H9 (cell line): ENCODE results near the gene ADAMTS8. TPM values are rescaled to one million over a fixed set of nuclear protein-coding genes. Genes with fewer than 3 reads are reported as not detected.
A peak's percentile ranks its signal among the peaks of the same experiment; 100 is the strongest.

ENCODE experiments used
- DNase-seq: peaks from one replicate; pipeline ENCODE4 v3.0.0-alpha.2; 2017
- H2AFZ ChIP-seq: one replicate; pipeline ENCODE4 v1.6.1; 2013; ENCODE audit warnings: mild to moderate bottlenecking, low read length, control low read depth, moderate library complexity
- H2AK5ac ChIP-seq: 2 replicates; pipeline ENCODE4 v1.6.1; 2013; ENCODE audit warnings: low read length, control low read depth, mixed read lengths; ENCODE audit not compliant: insufficient read length
- H2BK120ac ChIP-seq: one replicate; pipeline ENCODE4 v1.6.1; 2013; ENCODE audit warnings: low read depth, mild to moderate bottlenecking, low read length, control low read depth, inconsistent platforms; ENCODE audit not compliant: poor library complexity, severe bottlenecking
- H2BK12ac ChIP-seq: 2 replicates; pipeline ENCODE4 v1.6.1; 2013; ENCODE audit warnings: low read length, control low read depth, mixed read lengths, low read depth; ENCODE audit not compliant: insufficient read length
- H2BK15ac ChIP-seq: 2 replicates; pipeline ENCODE4 v1.6.1; 2013; ENCODE audit warnings: low read depth, low read length, control low read depth
- H2BK20ac ChIP-seq: one replicate; pipeline ENCODE4 v1.6.1; 2013; ENCODE audit warnings: low read depth, mild to moderate bottlenecking, low read length, control low read depth, inconsistent platforms; ENCODE audit not compliant: poor library complexity, severe bottlenecking
- H2BK5ac ChIP-seq: 2 replicates; pipeline ENCODE4 v1.6.1; 2013; ENCODE audit warnings: low read length, control low read depth, mixed read lengths; ENCODE audit not compliant: insufficient read length
- H3K14ac ChIP-seq: 2 replicates; pipeline ENCODE4 v1.6.1; 2013; ENCODE audit warnings: low read length, control low read depth; ENCODE audit not compliant: insufficient read depth
- H3K18ac ChIP-seq: 2 replicates; pipeline ENCODE4 v1.6.1; 2013; ENCODE audit warnings: low read depth, mild to moderate bottlenecking, mixed read lengths, low read length, control low read depth; ENCODE audit not compliant: insufficient read length
- H3K23ac ChIP-seq: 2 replicates; pipeline ENCODE4 v1.6.1; 2013; ENCODE audit warnings: low read length, control low read depth, mixed read lengths, low read depth; ENCODE audit not compliant: insufficient read length
- H3K23me2 ChIP-seq: 2 replicates; pipeline ENCODE4 v1.6.1; 2013; ENCODE audit warnings: low read depth, mild to moderate bottlenecking, mixed read lengths, low read length, control low read depth; ENCODE audit not compliant: insufficient read length, poor library complexity, severe bottlenecking
- H3K27ac ChIP-seq: 2 replicates; pipeline ENCODE4 v1.5.1; 2013; ENCODE audit warnings: low read length, control low read depth, mixed read lengths, low read depth; ENCODE audit not compliant: insufficient read length
- H3K27me3 ChIP-seq: 2 replicates; pipeline ENCODE4 v1.6.1; 2013; ENCODE audit warnings: low read length, control low read depth, inconsistent platforms; ENCODE audit not compliant: insufficient read depth
- H3K4ac ChIP-seq: 2 replicates; pipeline ENCODE4 v1.6.1; 2013; ENCODE audit warnings: low read depth, mild to moderate bottlenecking, control low read depth, inconsistent platforms, low read length, moderate library complexity
- H3K4me1 ChIP-seq: 2 replicates; pipeline ENCODE4 v1.6.1; 2013; ENCODE audit warnings: low read length, control low read depth, inconsistent platforms; ENCODE audit not compliant: insufficient read depth
- H3K4me2 ChIP-seq: 2 replicates; pipeline ENCODE4 v1.6.1; 2013; ENCODE audit warnings: low read length, control low read depth, mixed read lengths; ENCODE audit not compliant: insufficient read length, insufficient read depth
- H3K56ac ChIP-seq: 2 replicates; pipeline ENCODE4 v1.6.1; 2013; ENCODE audit warnings: low read depth, mild to moderate bottlenecking, mixed read lengths, low read length, control low read depth; ENCODE audit not compliant: insufficient read length
- H3K79me1 ChIP-seq: 2 replicates; pipeline ENCODE4 v1.6.1; 2013; ENCODE audit warnings: low read depth, mild to moderate bottlenecking, moderate library complexity, low read length, control low read depth, inconsistent platforms; ENCODE audit not compliant: insufficient read depth, poor library complexity, severe bottlenecking
- H3K79me2 ChIP-seq: 2 replicates; pipeline ENCODE4 v1.6.1; 2013; ENCODE audit warnings: low read length, control low read depth, inconsistent platforms; ENCODE audit not compliant: insufficient read depth
- H3K9ac ChIP-seq: 2 replicates; pipeline ENCODE4 v1.6.1; 2013; ENCODE audit warnings: low read length, control low read depth, mixed read lengths; ENCODE audit not compliant: insufficient read length; ENCODE audit errors: extremely low read depth
- H3K9me3 ChIP-seq: one replicate; pipeline ENCODE4 v1.6.1; 2013; ENCODE audit warnings: low read depth, low read length, inconsistent platforms; ENCODE audit not compliant: control insufficient read depth
- H3T11ph ChIP-seq: one replicate; pipeline ENCODE4 v1.6.1; 2013; ENCODE audit warnings: mild to moderate bottlenecking, low read length, control low read depth, inconsistent platforms
- H4K20me1 ChIP-seq: one replicate; pipeline ENCODE4 v1.6.1; 2013; ENCODE audit not compliant: control insufficient read depth, insufficient read length, insufficient read depth
- H4K5ac ChIP-seq: 2 replicates; pipeline ENCODE4 v1.6.1; 2013; ENCODE audit warnings: low read depth, mild to moderate bottlenecking, mixed read lengths, low read length, control low read depth; ENCODE audit not compliant: insufficient read length
- H4K8ac ChIP-seq: replicated peaks from 2 replicates; pipeline ENCODE4 v1.6.1; 2013; ENCODE audit warnings: low read length, control low read depth, mixed read lengths, low read depth; ENCODE audit not compliant: insufficient read length
- H4K91ac ChIP-seq: 2 replicates; pipeline ENCODE4 v1.6.1; 2013; ENCODE audit warnings: low read depth, mild to moderate bottlenecking, moderate library complexity, mixed read lengths, low read length, control low read depth; ENCODE audit not compliant: insufficient read length
- H3K27ac Mint-ChIP-seq, 3 experiments: 2 replicates in 2 of 3; 3 replicates in 1 of 3; pipeline ENCODE4 v1.8.0; 2020 to 2021; ENCODE audit warnings: mixed read lengths in 3 of 3, mild to moderate bottlenecking in 1 of 3, moderate library complexity in 1 of 3
- H3K27me3 Mint-ChIP-seq: 2 replicates; pipeline ENCODE4 v1.8.0; 2021; ENCODE audit warnings: low read depth, mild to moderate bottlenecking, moderate library complexity, mixed read lengths
- H3K36me3 Mint-ChIP-seq, 3 experiments: 2 replicates in 2 of 3; 3 replicates in 1 of 3; pipeline ENCODE4 v1.8.0; 2020 to 2021; ENCODE audit warnings: low read depth in 3 of 3, mixed read lengths in 3 of 3; ENCODE audit not compliant: insufficient read depth in 1 of 3
- H3K4me1 Mint-ChIP-seq, 2 experiments: 2 replicates each; pipeline ENCODE4 v1.8.0; 2020; ENCODE audit warnings: mixed read lengths in 2 of 2
- H3K4me3 Mint-ChIP-seq, 2 experiments: 2 replicates in 1 of 2; 3 replicates in 1 of 2; pipeline ENCODE4 v1.8.0; 2020 to 2021; ENCODE audit warnings: mild to moderate bottlenecking in 2 of 2, mixed read lengths in 2 of 2, moderate library complexity in 1 of 2
- H3K9me3 Mint-ChIP-seq, 2 experiments: 2 replicates in 1 of 2; 3 replicates in 1 of 2; pipeline ENCODE4 v1.8.0; 2020; ENCODE audit warnings: mild to moderate bottlenecking in 2 of 2, mixed read lengths in 2 of 2, moderate library complexity in 1 of 2
- CTCF ChIP-seq: fragments of 200-600 bp; sonication (generic); conservative IDR thresholded peaks from 3 replicates; pipeline ENCODE4 v1.8.0; 2021; ENCODE audit warnings: antibody characterized with exemption, mild to moderate bottlenecking
- WGBS: extraction: QIAGEN DNeasy Blood & Tissue Kit; methylation state at CpG from one replicate; pipeline ENCODE4 v1.1.7; 2013; ENCODE audit warnings: missing lambda C conversion rate, low lambda C conversion rate, mixed read lengths; ENCODE audit not compliant: insufficient read length; ENCODE audit errors: extremely low coverage; 5-methylcytosine and 5-hydroxymethylcytosine counted together
- total RNA-seq: library from RNA; stranded (reverse); gene quantifications from 2 replicates; pipeline ENCODE4 v1.2.1, GENCODE V29; 2021

ADAMTS8 gene
- total RNA-seq, 1 experiment from 2014 or later = 5.0 TPM

DNA sequence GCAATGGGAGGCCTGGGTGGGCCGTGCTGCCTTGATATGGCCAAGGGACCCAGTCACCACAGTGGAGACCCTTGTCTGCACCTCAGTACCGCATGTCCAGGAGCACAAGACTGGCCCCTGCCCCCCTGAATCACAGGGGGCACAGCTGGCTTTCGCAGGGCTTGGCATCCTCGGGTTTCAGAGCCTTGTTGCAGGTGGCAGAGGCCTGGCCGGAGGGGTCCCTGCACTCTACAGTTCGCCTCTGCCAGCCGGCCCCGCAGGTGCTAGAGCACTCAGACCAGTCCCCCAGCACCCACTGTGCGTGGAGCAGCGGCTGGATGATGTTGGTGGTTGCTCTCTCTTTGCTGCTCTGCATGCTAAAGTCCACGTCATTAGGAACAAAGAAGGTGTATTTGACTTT is 23.0 kb downstream of the ADAMTS8 start:
- Histone ChIP-seq H4K5ac (no peak overlapping the region), H3K14ac (no peak overlapping the region; the same call in 1 of the 2 replicates), H2BK15ac (no peak overlapping the region), H3K9me3 (no peaks in the 10 kb centered on the region), H3K9ac (no peak overlapping the region), H4K20me1 (no peaks in the 10 kb centered on the region), H3K4ac (no peak overlapping the region; the same call in 1 of the 2 replicates), H3K79me1 (no peaks in the 10 kb centered on the region), H2BK5ac (no peak overlapping the region), H4K91ac (peak overlapping the region; percentile 82), H3K27me3 (no peaks in the 10 kb centered on the region), H3K18ac (no peak overlapping the region), H4K8ac (no peak overlapping the region), H3K56ac (no peak overlapping the region), H3K79me2 (no peaks in the 10 kb centered on the region), H3K23ac (no peak overlapping the region), H2BK20ac (no peak overlapping the region), H2BK12ac (peak overlapping the region; percentile 53), H3K23me2 (no peaks in the 10 kb centered on the region), H2BK120ac (no peak overlapping the region), H3K27ac (no peak overlapping the region), H2AFZ (no peak overlapping the region), H2AK5ac (no peak overlapping the region), H3K4me1 (peaks cover 13% of the 10 kb centered on the region; the same call in 1 of the 2 replicates), H3T11ph (no peak overlapping the region), H3K4me2 (no peak overlapping the region)
- H3K27ac Mint-ChIP-seq = peak overlapping the region in 1 of 3 experiments; percentile 96; a peak in 3 of 7 replicates
- H3K4me3 Mint-ChIP-seq = no peak overlapping the region
- H3K4me1 Mint-ChIP-seq = peaks cover 57 to 72% of the 10 kb centered on the region in 2 experiments
- WGBS = no CpG with 5 or more reads among the region's 11 CpGs
- H3K9me3 Mint-ChIP-seq = no peaks in the 10 kb centered on the region
- DNase-seq = no peak
- H3K36me3 Mint-ChIP-seq = peaks cover 3 to 13% (median 4%) of the 10 kb centered on the region in 3 experiments; a peak in 3 of 7 replicates
- no peak for TF ChIP-seq CTCF
- H3K27me3 Mint-ChIP-seq = peaks cover 33% of the 10 kb centered on the region
